ENCODE data around the gene PHACTR2. TPM values are rescaled to one million over a fixed set of nuclear protein-coding genes. Genes with fewer than 3 reads are reported as not detected.

The PHACTR2 gene
- total RNA-seq, 1 experiment from 2014 or later = 20.7 TPM

DNA sequence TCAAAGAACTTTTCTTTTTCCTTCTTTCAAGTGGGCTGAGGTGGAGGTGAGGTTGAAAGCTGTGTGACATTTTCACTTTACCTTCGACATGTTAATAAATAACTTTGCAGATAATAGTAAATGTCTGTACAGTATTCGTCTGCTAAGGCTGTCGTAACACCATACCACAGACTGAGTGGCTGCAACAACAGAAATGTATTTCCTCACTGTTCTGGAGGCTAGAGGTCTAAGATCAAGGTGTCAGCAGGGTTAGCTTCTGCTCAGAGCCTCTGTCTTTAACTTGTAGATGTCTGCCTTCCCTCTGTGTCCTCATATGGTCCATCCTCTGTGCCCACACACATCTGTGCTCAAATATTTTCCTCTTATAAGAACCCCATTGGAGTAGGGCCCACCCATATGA, 14.9 kb downstream of the PHACTR2 start:
- Mint-ChIP-seq H3K27ac (ENCODE audit: unreplicated experiment) (no peak overlapping the region), H3K4me3 (ENCODE audit: low read depth, unreplicated experiment) (no peak overlapping the region), H3K9me3 (ENCODE audit: low read depth, unreplicated experiment) (no peaks in the 10 kb centered on the region), H3K4me1 (ENCODE audit: low read depth, unreplicated experiment) (peaks cover 24% of the 10 kb centered on the region), H3K27me3 (ENCODE audit: unreplicated experiment) (no peaks in the 10 kb centered on the region), H3K36me3 (ENCODE audit: insufficient read depth, unreplicated experiment) (peaks cover 5% of the 10 kb centered on the region)
- intact Hi-C loops (cut with micrococcal nuclease; ENCODE audit: unreplicated experiment) = no loop called here
- CTCF ChIA-PET = interaction anchor here (1.0 kb wide), 1 partner anchor 19 kb away, joined by 3 read pairs; no protein-coding TSS in a partner anchor
- TF ChIP-seq, protein P1, sequence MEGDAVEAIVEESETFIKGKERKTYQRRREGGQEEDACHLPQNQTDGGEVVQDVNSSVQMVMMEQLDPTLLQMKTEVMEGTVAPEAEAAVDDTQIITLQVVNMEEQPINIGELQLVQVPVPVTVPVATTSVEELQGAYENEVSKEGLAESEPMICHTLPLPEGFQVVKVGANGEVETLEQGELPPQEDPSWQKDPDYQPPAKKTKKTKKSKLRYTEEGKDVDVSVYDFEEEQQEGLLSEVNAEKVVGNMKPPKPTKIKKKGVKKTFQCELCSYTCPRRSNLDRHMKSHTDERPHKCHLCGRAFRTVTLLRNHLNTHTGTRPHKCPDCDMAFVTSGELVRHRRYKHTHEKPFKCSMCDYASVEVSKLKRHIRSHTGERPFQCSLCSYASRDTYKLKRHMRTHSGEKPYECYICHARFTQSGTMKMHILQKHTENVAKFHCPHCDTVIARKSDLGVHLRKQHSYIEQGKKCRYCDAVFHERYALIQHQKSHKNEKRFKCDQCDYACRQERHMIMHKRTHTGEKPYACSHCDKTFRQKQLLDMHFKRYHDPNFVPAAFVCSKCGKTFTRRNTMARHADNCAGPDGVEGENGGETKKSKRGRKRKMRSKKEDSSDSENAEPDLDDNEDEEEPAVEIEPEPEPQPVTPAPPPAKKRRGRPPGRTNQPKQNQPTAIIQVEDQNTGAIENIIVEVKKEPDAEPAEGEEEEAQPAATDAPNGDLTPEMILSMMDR (IDR thresholded peaks at IDR 0.05; ENCODE audit: unreplicated experiment) = no peak
- DNase-seq = no peak
- no TSS peak for BruUV-seq (replicated peaks)

DNA sequence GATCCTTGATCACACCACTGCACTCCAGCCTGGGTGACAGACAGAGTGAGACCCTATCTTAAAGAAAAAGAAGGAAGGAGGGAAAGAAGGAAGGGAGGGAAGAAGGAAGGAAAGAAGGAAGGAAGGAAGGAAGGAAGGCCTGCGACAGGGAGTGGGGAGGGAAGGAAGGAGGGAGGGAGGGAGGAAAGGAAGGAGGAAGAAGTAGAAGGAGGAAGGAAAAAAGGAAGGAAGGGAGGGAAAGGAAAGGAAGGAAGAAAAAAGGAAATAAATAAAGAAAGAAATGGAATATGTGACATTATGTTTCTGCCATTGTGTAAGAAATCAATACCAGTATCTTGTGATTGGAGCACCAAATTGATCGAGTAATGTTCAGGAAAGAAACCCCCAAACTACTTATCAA, 16.2 kb downstream of the PHACTR2 start:
- Mint-ChIP-seq H3K4me3 (ENCODE audit: low read depth, unreplicated experiment) (no peak overlapping the region), H3K4me1 (ENCODE audit: low read depth, unreplicated experiment) (peaks cover 16% of the 10 kb centered on the region), H3K27ac (ENCODE audit: unreplicated experiment) (no peak overlapping the region), H3K9me3 (ENCODE audit: low read depth, unreplicated experiment) (peaks cover 4% of the 10 kb centered on the region), H3K27me3 (ENCODE audit: unreplicated experiment) (no peaks in the 10 kb centered on the region), H3K36me3 (ENCODE audit: insufficient read depth, unreplicated experiment) (peaks cover 5% of the 10 kb centered on the region)
- CTCF ChIA-PET = no interaction called here
- no peak for DNase-seq
- intact Hi-C loops (cut with micrococcal nuclease; ENCODE audit: unreplicated experiment) = no loop called here
- TF ChIP-seq, protein P1 (IDR thresholded peaks at IDR 0.05; ENCODE audit: unreplicated experiment) = no peak
- BruUV-seq (replicated peaks) = no TSS peak

- TF ChIP-seq, protein P1 (IDR thresholded peaks at IDR 0.05; ENCODE audit: unreplicated experiment) = no peak
- CTCF ChIA-PET = no interaction called here
- intact Hi-C loops (cut with micrococcal nuclease; ENCODE audit: unreplicated experiment) = no loop called here
- H3K4me3 Mint-ChIP-seq (ENCODE audit: low read depth, unreplicated experiment) = no peak overlapping the region
- H3K4me1 Mint-ChIP-seq (ENCODE audit: low read depth, unreplicated experiment) = peaks cover 11% of the 10 kb centered on the region
- DNase-seq = no peak
- H3K9me3 Mint-ChIP-seq (ENCODE audit: low read depth, unreplicated experiment) = peaks cover 4% of the 10 kb centered on the region
- peaks cover 5% of the 10 kb centered on the region for H3K36me3 Mint-ChIP-seq (ENCODE audit: insufficient read depth, unreplicated experiment)
- no peaks in the 10 kb centered on the region for H3K27me3 Mint-ChIP-seq (ENCODE audit: unreplicated experiment)
- no peak overlapping the region for H3K27ac Mint-ChIP-seq (ENCODE audit: unreplicated experiment)
- no TSS peak for BruUV-seq (replicated peaks)
Observed at GRCh38 chr6:143694560-143694959, 16.8 kb downstream of the PHACTR2 start.

GRCh38 chr6:143695130-143695968, 17.6 kb downstream of the PHACTR2 start:
- H3K36me3 Mint-ChIP-seq (ENCODE audit: insufficient read depth, unreplicated experiment) = peaks cover 5% of the 10 kb centered on the region
- intact Hi-C loops (cut with micrococcal nuclease; ENCODE audit: unreplicated experiment) = no loop called here
- no peak overlapping the region for H3K4me3 Mint-ChIP-seq (ENCODE audit: low read depth, unreplicated experiment)
- CTCF ChIA-PET = no interaction called here
- H3K4me1 Mint-ChIP-seq (ENCODE audit: low read depth, unreplicated experiment) = peaks cover 3% of the 10 kb centered on the region
- TF ChIP-seq, protein P1 (IDR thresholded peaks at IDR 0.05; ENCODE audit: unreplicated experiment) = no peak
- H3K9me3 Mint-ChIP-seq (ENCODE audit: low read depth, unreplicated experiment) = peaks cover 4% of the 10 kb centered on the region
- no peaks in the 10 kb centered on the region for H3K27me3 Mint-ChIP-seq (ENCODE audit: unreplicated experiment)
- no peak for DNase-seq
- H3K27ac Mint-ChIP-seq (ENCODE audit: unreplicated experiment) = no peak overlapping the region
- no TSS peak for BruUV-seq (replicated peaks)

All from Calu3 (cell line).